T-helper 2 cell treated with Interferon-gamma antibody and Interleukin-4, amounts not matched to agents 5 μg/mL and 100 μg/mL, for 36 hours (primary cell): ENCODE measurements around the gene DIS3L2.
"Not testable (repeated sequence)": the region's sequence is repeated elsewhere in the genome, so short reads cannot be mapped to it uniquely, and the experiment has no call there.

ENCODE experiments used
- DNase-seq: peaks from one replicate; pipeline ENCODE4 v3.0.0; 2021; ENCODE audit warnings: low spot score
- H3K27ac Mint-ChIP-seq: one replicate; pipeline ENCODE4 v1.8.0; 2021; ENCODE audit warnings: mild to moderate bottlenecking, mixed read lengths
- H3K27me3 Mint-ChIP-seq: one replicate; pipeline ENCODE4 v1.8.0; 2021; ENCODE audit warnings: low read depth, mixed read lengths
- H3K36me3 Mint-ChIP-seq: one replicate; pipeline ENCODE4 v1.8.0; 2021; ENCODE audit warnings: low read depth, mixed read lengths
- H3K4me1 Mint-ChIP-seq: one replicate; pipeline ENCODE4 v1.8.0; 2021; ENCODE audit warnings: low read depth, mixed read lengths
- H3K4me3 Mint-ChIP-seq: one replicate; pipeline ENCODE4 v1.8.0; 2022; ENCODE audit warnings: mild to moderate bottlenecking, moderate library complexity, mixed read lengths
- H3K9me3 Mint-ChIP-seq: one replicate; pipeline ENCODE4 v1.8.0; 2021; ENCODE audit warnings: mixed read lengths

DIS3L2 gene

GRCh38 chr2:232348936-232349335, 387.4 kb downstream of the DIS3L2 start:
- DNase-seq, result no peak
- Mint-ChIP-seq H3K27me3 (peaks cover 18% of the 10 kb centered on the region), H3K4me3 (no peak overlapping the region), H3K36me3 (no peaks in the 10 kb centered on the region), H3K27ac (no peak overlapping the region), H3K9me3 (no peaks in the 10 kb centered on the region), H3K4me1 (no peaks in the 10 kb centered on the region)

DNA sequence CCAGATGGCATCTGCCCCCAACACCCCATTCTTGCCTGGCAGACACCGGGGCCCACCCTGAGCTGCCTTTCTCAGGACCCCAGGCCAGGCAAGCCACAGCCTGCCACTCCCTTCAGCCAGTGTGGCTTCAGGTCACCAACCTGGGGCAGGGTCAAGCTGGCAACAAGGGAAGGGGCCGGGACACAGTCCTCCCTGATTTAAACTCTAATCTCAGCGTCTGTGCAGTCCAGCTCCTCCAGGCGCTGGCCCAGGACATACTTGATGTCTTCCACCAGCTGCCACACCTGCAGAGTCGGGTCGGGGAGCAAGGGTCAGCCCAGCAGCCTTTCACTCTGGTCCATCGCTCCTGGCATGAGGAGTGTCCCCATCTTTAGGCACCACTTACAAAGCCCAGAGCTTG, 388.0 kb downstream of the DIS3L2 start:
- DNase-seq, result no peak
- H3K27me3 Mint-ChIP-seq, result peaks cover 18% of the 10 kb centered on the region
- no peak overlapping the region for H3K4me3 Mint-ChIP-seq

DNA sequence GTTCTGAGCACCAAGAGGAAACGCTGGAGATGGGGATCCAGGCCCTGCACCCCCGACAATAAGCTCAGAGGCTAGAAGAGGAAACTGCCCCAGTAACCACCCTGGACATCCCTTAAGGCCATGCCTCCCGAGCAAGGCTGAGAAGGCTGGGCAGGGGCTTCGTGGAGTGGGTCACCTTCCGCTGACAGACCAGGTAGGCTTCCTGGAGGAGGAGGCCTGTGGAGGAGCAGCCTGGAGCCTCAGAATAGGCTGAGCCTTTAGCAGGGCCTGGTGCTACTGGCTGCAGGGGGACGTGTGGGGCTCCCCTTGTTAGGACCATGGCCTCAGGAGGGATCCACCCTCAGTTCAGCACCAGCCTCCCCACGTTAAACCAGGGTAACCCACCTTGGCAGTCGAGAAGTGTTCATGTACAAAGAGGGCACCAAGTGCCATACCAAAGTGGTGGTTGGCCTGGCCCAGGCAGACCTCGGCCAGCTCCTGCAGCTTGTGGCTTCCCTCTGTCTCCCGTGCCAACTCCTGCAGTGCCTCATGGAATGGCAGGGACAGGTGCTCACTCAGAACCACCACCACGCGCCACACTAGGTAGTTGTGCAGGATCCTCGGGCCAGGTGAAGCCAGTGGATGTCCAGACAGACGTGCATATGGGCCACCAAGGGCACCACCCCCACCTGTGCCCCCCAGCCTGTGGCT, 388.6 kb downstream of the DIS3L2 start:
- no peak overlapping the region for H3K4me3 Mint-ChIP-seq
- no peaks in the 10 kb centered on the region for H3K4me1 Mint-ChIP-seq
- H3K9me3 Mint-ChIP-seq, result no peaks in the 10 kb centered on the region
- no peak for DNase-seq
- no peaks in the 10 kb centered on the region for H3K36me3 Mint-ChIP-seq
- no peak overlapping the region for H3K27ac Mint-ChIP-seq
- peaks cover 20% of the 10 kb centered on the region for H3K27me3 Mint-ChIP-seq

More for the DNA sequence above, 388.0 kb downstream of the DIS3L2 start:
- no peaks in the 10 kb centered on the region for H3K36me3 Mint-ChIP-seq
- H3K9me3 Mint-ChIP-seq, result no peaks in the 10 kb centered on the region
- no peaks in the 10 kb centered on the region for H3K4me1 Mint-ChIP-seq
- no peak overlapping the region for H3K27ac Mint-ChIP-seq

- Mint-ChIP-seq H3K27me3 (peaks cover 20% of the 10 kb centered on the region), H3K36me3 (no peaks in the 10 kb centered on the region), H3K27ac (no peak overlapping the region), H3K4me3 (no peak overlapping the region), H3K4me1 (no peaks in the 10 kb centered on the region), H3K9me3 (no peaks in the 10 kb centered on the region)
- no peak for DNase-seq
Observed at GRCh38 chr2:232350804-232351685, 389.5 kb downstream of the DIS3L2 start.

GRCh38 chr2:232351686-232352510, 390.4 kb downstream of the DIS3L2 start:
- H3K36me3 Mint-ChIP-seq, result no peaks in the 10 kb centered on the region
- peaks cover 21% of the 10 kb centered on the region for H3K27me3 Mint-ChIP-seq
- H3K27ac Mint-ChIP-seq, result no peak overlapping the region
- H3K4me1 Mint-ChIP-seq, result no peaks in the 10 kb centered on the region
- DNase-seq, result no peak
- H3K4me3 Mint-ChIP-seq, result no peak overlapping the region
- no peaks in the 10 kb centered on the region for H3K9me3 Mint-ChIP-seq

DNA sequence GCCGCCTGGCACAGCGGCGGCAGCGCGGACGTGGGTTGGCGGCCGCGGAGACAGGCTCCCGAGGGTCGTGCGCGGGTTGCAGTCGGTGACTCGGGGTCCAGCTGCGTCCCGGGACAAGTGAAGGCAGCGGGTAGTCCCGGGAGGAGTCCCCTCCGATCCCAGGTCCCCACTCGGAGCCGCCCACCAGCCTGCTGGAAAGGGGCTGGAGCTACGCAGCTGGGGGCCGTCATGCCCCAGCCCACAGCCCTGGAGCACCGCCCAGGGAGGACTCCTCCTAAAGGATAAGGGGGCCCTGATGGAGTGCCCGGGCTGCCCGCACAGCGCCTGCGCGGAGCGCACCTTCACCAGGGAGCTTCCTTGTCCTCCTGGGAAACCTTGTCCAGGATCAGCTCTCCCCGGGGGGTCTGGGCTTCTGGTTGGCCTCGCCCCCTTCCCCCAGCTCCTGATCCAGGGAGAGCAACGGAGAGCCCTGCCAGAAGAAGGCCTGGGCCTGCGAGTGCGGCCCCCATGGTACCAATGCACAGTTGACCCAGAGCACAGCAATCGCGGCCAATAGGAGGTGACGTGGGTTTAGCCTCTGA, 391.1 kb downstream of the DIS3L2 start:
- Mint-ChIP-seq H3K27me3 (peaks cover 22% of the 10 kb centered on the region), H3K9me3 (no peaks in the 10 kb centered on the region), H3K27ac (no peak overlapping the region), H3K36me3 (no peaks in the 10 kb centered on the region), H3K4me3 (no peak overlapping the region), H3K4me1 (no peaks in the 10 kb centered on the region)
- DNase-seq, result no peak

DNA sequence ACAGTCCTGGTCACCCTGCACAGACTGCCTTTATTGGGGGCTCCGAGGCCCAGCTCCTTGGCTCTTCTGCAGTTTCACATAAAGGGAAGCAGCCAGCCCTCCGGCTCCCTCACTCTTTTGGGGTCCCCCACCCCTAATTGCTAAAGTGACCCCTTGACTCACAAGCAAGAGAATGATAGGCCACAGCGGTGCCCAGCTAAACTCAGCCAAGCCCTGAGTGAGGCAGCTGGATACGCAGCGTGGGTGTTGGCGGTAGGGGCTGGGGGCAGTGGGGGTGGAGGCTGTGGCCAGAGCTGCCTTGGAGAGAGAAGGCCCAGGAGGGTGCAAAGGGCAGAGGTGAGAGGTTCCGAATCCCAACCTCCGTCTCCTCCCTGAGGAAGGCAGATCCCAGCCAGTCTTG, 391.6 kb downstream of the DIS3L2 start:
- no peaks in the 10 kb centered on the region for H3K36me3 Mint-ChIP-seq
- H3K27me3 Mint-ChIP-seq, result peaks cover 23% of the 10 kb centered on the region
- H3K4me1 Mint-ChIP-seq, result no peaks in the 10 kb centered on the region
- H3K27ac Mint-ChIP-seq, result no peak overlapping the region
- no peak for DNase-seq
- H3K4me3 Mint-ChIP-seq, result no peak overlapping the region
- H3K9me3 Mint-ChIP-seq, result no peaks in the 10 kb centered on the region

GRCh38 chr2:232353660-232354059, 392.1 kb downstream of the DIS3L2 start:
- DNase-seq, result no peak
- Mint-ChIP-seq H3K4me1 (no peaks in the 10 kb centered on the region), H3K4me3 (no peak overlapping the region), H3K27me3 (peaks cover 23% of the 10 kb centered on the region), H3K36me3 (no peaks in the 10 kb centered on the region), H3K27ac (no peak overlapping the region), H3K9me3 (no peaks in the 10 kb centered on the region)

- no peaks in the 10 kb centered on the region for H3K4me1 Mint-ChIP-seq
- no peak overlapping the region for H3K4me3 Mint-ChIP-seq
- DNase-seq, result no peak
- no peaks in the 10 kb centered on the region for H3K9me3 Mint-ChIP-seq
- H3K36me3 Mint-ChIP-seq, result no peaks in the 10 kb centered on the region
- peaks cover 23% of the 10 kb centered on the region for H3K27me3 Mint-ChIP-seq
- H3K27ac Mint-ChIP-seq, result no peak overlapping the region
Observed at GRCh38 chr2:232354069-232354468, 392.6 kb downstream of the DIS3L2 start.

DNA sequence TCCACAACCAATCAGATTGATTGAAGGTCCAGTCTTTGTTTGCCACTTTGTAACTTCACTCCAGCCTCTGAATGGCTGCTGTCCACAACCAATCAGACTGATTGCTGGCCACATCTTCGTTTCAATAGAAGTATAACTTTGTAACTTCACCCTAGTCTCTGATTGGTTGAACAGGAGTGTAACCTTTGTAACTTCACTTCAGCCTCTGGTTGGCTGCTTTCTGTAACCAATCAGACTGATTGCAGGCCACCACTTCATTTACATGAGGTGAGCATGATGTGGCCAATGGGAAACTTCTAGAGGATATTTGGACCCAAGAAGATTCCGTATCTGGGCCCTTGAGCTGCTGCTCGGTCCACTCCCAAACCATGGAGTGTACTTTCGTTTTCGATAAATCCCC, 400.1 kb downstream of the DIS3L2 start:
- Mint-ChIP-seq H3K4me1 (peaks cover 15% of the 10 kb centered on the region), H3K4me3 (no peak overlapping the region), H3K27ac (no peak overlapping the region), H3K36me3 (no peaks in the 10 kb centered on the region), H3K27me3 (peaks cover 5% of the 10 kb centered on the region), H3K9me3 (no peaks in the 10 kb centered on the region)
- DNase-seq, result no peak

DNA sequence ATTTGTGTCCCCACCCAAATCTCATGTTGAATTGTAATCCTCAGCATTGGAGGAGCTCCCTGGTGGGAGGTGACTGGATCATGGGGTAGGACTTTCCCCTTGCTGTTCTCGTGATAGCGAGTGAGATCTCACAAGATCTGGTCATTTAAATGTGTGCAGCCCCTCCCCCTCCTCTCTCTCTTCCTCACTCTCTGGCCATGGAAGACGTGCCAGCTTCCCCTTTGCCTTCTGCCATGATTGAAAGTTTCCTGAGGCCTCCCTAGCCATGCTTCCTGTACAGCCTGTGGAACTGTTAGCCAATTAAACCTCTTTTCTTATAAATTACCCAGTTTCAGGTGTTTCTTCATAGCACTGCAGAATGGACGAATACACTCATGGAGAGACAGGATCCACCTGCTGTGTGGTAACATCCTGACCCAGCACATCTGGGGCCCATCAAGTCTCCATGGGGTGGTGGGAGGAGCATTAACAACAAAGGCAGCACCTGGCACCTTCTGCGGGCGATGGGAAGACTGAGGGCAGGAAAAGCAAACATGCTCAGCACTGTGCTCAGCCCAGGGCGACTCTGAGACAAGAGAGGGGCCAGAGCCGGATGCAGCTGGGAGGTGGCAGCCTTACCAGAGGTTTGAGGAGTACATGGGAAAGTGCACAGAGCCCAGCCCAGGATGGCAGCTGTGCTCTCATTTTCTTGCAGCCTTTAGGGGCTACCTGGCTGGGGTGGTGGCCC, 400.8 kb downstream of the DIS3L2 start:
- no peaks in the 10 kb centered on the region for H3K36me3 Mint-ChIP-seq
- H3K27me3 Mint-ChIP-seq, result peaks cover 3% of the 10 kb centered on the region
- no peak for DNase-seq
- H3K27ac Mint-ChIP-seq, result no peak overlapping the region
- no peaks in the 10 kb centered on the region for H3K9me3 Mint-ChIP-seq
- peaks cover 15% of the 10 kb centered on the region for H3K4me1 Mint-ChIP-seq
- no peak overlapping the region for H3K4me3 Mint-ChIP-seq

GRCh38 chr2:232363064-232363783, 401.7 kb downstream of the DIS3L2 start:
- Mint-ChIP-seq H3K4me1 (peaks cover 15% of the 10 kb centered on the region), H3K4me3 (peak overlapping the region; percentile 83), H3K27ac (peak overlapping the region; percentile 80)
- not testable (repeated sequence) for H3K36me3 Mint-ChIP-seq, H3K9me3 Mint-ChIP-seq, DNase-seq, H3K27me3 Mint-ChIP-seq
